Thyroid gland (tissue), 4 donors: ENCODE data around the gene CCL2. TPM values are rescaled to one million over a fixed set of nuclear protein-coding genes. Genes with fewer than 3 reads are reported as not detected.

Experiments used
- DNase-seq, 2 donors: peaks; one replicate each; pipeline ENCODE4 v3.0.0-alpha.2; 2019
- H3K27ac ChIP-seq, 3 donors: fragments of 200-600 bp; sonication (generic); 1 replicate in 2 of 3; 2 replicates in 1 of 3; pipeline ENCODE4 v1.5.1; 2016 to 2019; ENCODE audit warnings: mild to moderate bottlenecking in 1 of 3, moderate library complexity in 1 of 3
- H3K27me3 ChIP-seq: fragments of 200-600 bp; sonication (generic); one replicate; pipeline ENCODE4 v1.5.1; 2019
- H3K36me3 ChIP-seq, 2 donors: fragments of 200-600 bp; sonication (generic); one replicate each; pipeline ENCODE4 v1.5.1; 2016 to 2019
- H3K4me1 ChIP-seq, 2 donors: fragments of 200-600 bp; sonication (generic); one replicate each; pipeline ENCODE4 v1.5.1; 2017 to 2019
- H3K4me3 ChIP-seq, 3 donors: fragments of 200-600 bp; sonication (generic); replicated peaks in 1 of 3; 1 replicate in 2 of 3; 2 replicates in 1 of 3; pipeline ENCODE4 v1.5.1; 2016; ENCODE audit warnings: mild to moderate bottlenecking in 1 of 3
- H3K9me3 ChIP-seq: fragments of 200-600 bp; sonication (generic); one replicate; pipeline ENCODE4 v1.5.1; 2017
- POLR2A ChIP-seq, 2 donors: fragments of 450-650 bp; IDR thresholded peaks; one replicate each; pipeline ENCODE4 v1.6.1; 2017; ENCODE audit warnings: antibody characterized with exemption in 2 of 2, mild to moderate bottlenecking in 2 of 2, moderate library complexity in 1 of 2
- WGBS, 2 donors: methylation state at CpG; one replicate each; pipeline ENCODE4 v1.1.5; 2017; 5-methylcytosine and 5-hydroxymethylcytosine counted together
- intact Hi-C: fragments of 100-400 bp; cut with DNase I; formaldehyde crosslinking; loops from one replicate; pipeline ENCODE4 v1.15.1; 2023
- total RNA-seq, 4 donors: library from RNA; depleted of rRNA; stranded (reverse); fragments of >200 nt; gene quantifications; one replicate each; pipeline ENCODE4 v1.2.3, GENCODE V29; 2016
- TF ChIP-seq, protein P1 (sequence below), 6 experiments: fragments of 200-600 bp in 3 of 6; fragments of 450-650 bp in 3 of 6; sonication (generic) in 3 of 6; IDR thresholded peaks; one replicate each; pipeline ENCODE4 v1.5.1; 2016 to 2019; ENCODE audit warnings: antibody characterized with exemption in 6 of 6, mild to moderate bottlenecking in 2 of 6, inconsistent platforms in 1 of 6, moderate library complexity in 1 of 6

CCL2 gene
- total RNA-seq, 4 donors from 2014 or later: 11.7 to 39.4 (median 23.6) TPM

DNA sequence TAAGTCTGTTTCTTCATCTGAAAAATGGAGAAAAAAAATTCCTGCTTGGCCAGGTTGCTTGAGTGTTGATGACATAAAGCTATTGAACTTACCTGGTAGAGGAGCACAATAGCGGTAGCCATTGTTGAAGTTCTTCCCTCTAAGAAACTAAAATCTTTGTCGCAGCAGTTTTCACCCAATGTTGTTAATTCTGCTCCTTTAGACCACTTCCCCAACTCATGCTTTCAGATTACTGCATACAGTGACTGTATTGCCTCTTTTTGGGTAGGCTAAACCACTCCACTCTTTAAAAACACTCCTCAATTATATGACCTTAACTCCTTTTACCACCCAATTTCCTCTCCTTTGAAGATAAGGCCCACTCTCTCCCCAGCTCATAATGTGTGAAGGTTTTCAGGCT, 35.7 kb upstream of the CCL2 start:
- H3K27me3 ChIP-seq: no peaks in the 10 kb centered on the region
- 81 to 88% methylated on average over 2 of the region's 2 CpGs for WGBS, 2 donors

DNA sequence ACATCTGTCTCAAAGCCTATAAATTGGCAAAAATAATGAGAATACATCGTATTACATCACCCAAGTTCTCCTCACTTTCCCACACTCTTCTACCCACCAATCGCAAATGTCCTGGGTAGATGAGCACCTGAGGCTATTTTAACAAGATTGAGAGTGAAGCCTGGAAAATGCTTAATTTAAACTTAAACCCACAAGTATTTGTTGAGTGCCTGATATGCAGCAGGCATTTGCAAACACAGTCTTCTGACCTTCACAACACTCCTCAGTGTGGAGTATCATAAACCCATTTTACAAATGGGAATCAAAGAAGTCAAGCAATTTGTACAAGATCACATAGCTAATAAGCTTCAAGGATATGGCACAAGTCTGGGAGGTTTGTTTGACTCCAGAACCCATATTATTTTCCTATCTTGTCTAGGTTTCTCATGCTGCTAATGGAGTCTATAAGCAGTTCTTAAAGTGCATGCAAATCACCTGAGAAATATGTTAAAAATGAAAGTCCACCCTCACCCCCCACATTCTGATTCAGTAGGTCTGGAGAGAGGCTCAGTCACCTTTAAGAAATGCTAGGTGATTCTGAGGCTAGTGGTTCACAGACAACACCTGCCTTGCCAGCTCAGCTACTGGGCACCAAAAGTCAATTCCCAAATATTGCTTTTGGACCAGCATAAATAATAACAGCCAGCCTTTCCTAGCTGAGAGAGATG, 34.9 kb upstream of the CCL2 start:
- Histone ChIP-seq H3K27me3 (no peaks in the 10 kb centered on the region), H3K4me3 (no peak overlapping the region), H3K9me3 (no peaks in the 10 kb centered on the region), H3K4me1 (no peaks in the 10 kb centered on the region), H3K36me3 (no peaks in the 10 kb centered on the region), H3K27ac (no peak overlapping the region)
- 80 to 82% methylated on average over 2 of the region's 2 CpGs for WGBS, 2 donors
- TF ChIP-seq, protein P1, sequence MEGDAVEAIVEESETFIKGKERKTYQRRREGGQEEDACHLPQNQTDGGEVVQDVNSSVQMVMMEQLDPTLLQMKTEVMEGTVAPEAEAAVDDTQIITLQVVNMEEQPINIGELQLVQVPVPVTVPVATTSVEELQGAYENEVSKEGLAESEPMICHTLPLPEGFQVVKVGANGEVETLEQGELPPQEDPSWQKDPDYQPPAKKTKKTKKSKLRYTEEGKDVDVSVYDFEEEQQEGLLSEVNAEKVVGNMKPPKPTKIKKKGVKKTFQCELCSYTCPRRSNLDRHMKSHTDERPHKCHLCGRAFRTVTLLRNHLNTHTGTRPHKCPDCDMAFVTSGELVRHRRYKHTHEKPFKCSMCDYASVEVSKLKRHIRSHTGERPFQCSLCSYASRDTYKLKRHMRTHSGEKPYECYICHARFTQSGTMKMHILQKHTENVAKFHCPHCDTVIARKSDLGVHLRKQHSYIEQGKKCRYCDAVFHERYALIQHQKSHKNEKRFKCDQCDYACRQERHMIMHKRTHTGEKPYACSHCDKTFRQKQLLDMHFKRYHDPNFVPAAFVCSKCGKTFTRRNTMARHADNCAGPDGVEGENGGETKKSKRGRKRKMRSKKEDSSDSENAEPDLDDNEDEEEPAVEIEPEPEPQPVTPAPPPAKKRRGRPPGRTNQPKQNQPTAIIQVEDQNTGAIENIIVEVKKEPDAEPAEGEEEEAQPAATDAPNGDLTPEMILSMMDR (IDR thresholded peaks at IDR 0.05): no peak
- no peak for TF ChIP-seq POLR2A (IDR thresholded peaks at IDR 0.05)
- intact Hi-C loops: no loop called here
- DNase-seq: no peak

More for the DNA sequence above, 35.7 kb upstream of the CCL2 start:
- H3K27ac ChIP-seq: no peak overlapping the region
- no peaks in the 10 kb centered on the region for H3K36me3 ChIP-seq
- TF ChIP-seq, protein P1 (IDR thresholded peaks at IDR 0.05): no peak
- no peak for TF ChIP-seq POLR2A (IDR thresholded peaks at IDR 0.05)
- no peak overlapping the region for H3K4me3 ChIP-seq
- H3K9me3 ChIP-seq: no peaks in the 10 kb centered on the region
- intact Hi-C loops: no loop called here
- no peaks in the 10 kb centered on the region for H3K4me1 ChIP-seq
- no peak for DNase-seq

DNA sequence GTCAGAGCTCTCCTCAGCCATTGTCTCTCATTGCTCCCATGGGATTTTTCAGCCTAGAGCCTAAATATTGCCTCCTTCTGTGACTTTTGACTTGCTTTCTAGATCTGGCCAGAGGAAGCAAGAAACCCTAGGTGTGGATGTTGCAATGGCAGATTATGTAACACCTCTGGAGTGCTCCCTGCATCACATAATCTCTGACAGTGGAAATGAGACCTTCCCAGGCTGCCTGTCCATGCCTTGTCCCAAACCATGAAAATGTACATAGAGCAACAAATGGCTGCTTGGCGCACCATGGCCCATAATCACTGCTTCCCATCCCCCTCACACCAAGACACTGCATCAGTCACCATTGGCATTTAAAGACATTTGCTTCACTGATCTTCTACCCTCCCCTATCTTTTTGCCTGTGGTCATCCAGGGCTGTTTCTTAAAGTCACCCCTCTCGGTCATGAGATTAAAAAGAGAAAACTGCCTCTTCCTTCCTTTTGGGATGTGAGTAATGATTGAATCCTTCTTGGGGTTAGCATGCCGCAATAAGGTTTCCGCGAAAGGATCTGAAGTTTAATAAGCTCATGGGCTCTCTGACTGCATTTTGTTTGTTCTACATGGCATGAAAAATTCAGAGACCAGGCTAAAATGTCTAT, 34.2 kb upstream of the CCL2 start:
- H3K9me3 ChIP-seq: no peaks in the 10 kb centered on the region
- H3K4me3 ChIP-seq: no peak overlapping the region
- H3K27ac ChIP-seq: no peak overlapping the region
- no peaks in the 10 kb centered on the region for H3K36me3 ChIP-seq
- peaks cover 2 to 3% of the 10 kb centered on the region in 2 donors for H3K4me1 ChIP-seq
- no peaks in the 10 kb centered on the region for H3K27me3 ChIP-seq
- DNase-seq: no peak
- 88 to 97% methylated on average over 5 of the region's 5 CpGs for WGBS, 2 donors
- intact Hi-C loops: no loop called here
- TF ChIP-seq, protein P1 (IDR thresholded peaks at IDR 0.05): no peak
- no peak for TF ChIP-seq POLR2A (IDR thresholded peaks at IDR 0.05)

DNA sequence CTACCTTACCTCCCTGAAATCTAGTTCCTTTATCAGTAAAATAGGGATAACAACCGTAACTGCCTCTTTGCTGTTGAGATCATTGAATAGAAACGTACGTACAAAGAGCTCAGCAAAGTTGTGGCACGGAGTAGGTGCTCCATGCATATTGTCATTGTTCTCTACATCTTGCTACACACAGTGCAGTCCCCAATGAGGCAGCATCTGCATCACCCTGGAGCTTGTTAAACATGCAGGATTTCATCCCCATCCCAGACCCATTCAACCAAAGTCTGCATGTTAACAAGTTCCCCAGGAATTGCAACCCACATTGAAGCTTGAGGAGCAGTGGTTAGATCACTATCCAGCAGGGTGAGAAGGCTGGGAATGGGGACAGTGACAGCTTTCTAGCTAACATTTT, 33.7 kb upstream of the CCL2 start:
- WGBS, 2 donors: 92 to 97% methylated on average over 4 of the region's 4 CpGs
- DNase-seq: no peak
- intact Hi-C loops: no loop called here
- peaks cover 7 to 8% of the 10 kb centered on the region in 2 donors for H3K4me1 ChIP-seq
- TF ChIP-seq, protein P1 (IDR thresholded peaks at IDR 0.05): no peak
- no peak for TF ChIP-seq POLR2A (IDR thresholded peaks at IDR 0.05)
- no peaks in the 10 kb centered on the region for H3K9me3 ChIP-seq
- H3K27me3 ChIP-seq: no peaks in the 10 kb centered on the region
- H3K36me3 ChIP-seq: no peaks in the 10 kb centered on the region
- no peak overlapping the region for H3K4me3 ChIP-seq
- no peak overlapping the region for H3K27ac ChIP-seq
